RWPE2 (cell line): ENCODE data around the gene NTPCR.

Source experiments
- ATAC-seq: fragments of 200-7000 bp; cut with Tn5 transposase; 3 replicates; pipeline ENCODE4 v1.9.1; 2021; ENCODE audit warnings: low read depth
- DNase-seq: peaks from one replicate; pipeline ENCODE4 v3.0.0-alpha.2; 2020; ENCODE audit warnings: low spot score
- H3K27ac ChIP-seq: fragments of 450-650 bp; 2 replicates; pipeline ENCODE4 v1.5.1; 2017; ENCODE audit warnings: mild to moderate bottlenecking; ENCODE audit not compliant: poor library complexity, severe bottlenecking
- H3K27me3 ChIP-seq: fragments of 250-450 bp; sonication (Bioruptor Pico); 2 replicates; pipeline ENCODE4 v1.5.1; 2021; ENCODE audit warnings: mild to moderate bottlenecking, moderate library complexity; ENCODE audit not compliant: insufficient read depth, poor library complexity, severe bottlenecking
- H3K36me3 ChIP-seq: fragments of 250-450 bp; sonication (Bioruptor Pico); 2 replicates; pipeline ENCODE4 v1.5.1; 2020; ENCODE audit warnings: low read depth, mild to moderate bottlenecking, moderate library complexity
- H3K4me1 ChIP-seq: fragments of 250-450 bp; sonication (Bioruptor Pico); 2 replicates; pipeline ENCODE4 v1.5.1; 2021; ENCODE audit warnings: mild to moderate bottlenecking, moderate library complexity; ENCODE audit not compliant: insufficient read depth, poor library complexity, severe bottlenecking
- H3K4me3 ChIP-seq: fragments of 250-450 bp; sonication (Bioruptor Pico); 2 replicates; pipeline ENCODE4 v1.5.1; 2021; ENCODE audit warnings: mild to moderate bottlenecking, moderate library complexity; ENCODE audit not compliant: severe bottlenecking
- H3K9me3 ChIP-seq: fragments of 250-450 bp; sonication (Bioruptor Pico); 2 replicates; pipeline ENCODE4 v1.5.1; 2021; ENCODE audit warnings: mild to moderate bottlenecking, moderate library complexity; ENCODE audit not compliant: severe bottlenecking
- CTCF ChIP-seq: fragments of 450-650 bp; IDR thresholded peaks from one replicate; pipeline ENCODE4 v1.5.1; 2017; ENCODE audit warnings: mild to moderate bottlenecking, moderate library complexity; ENCODE audit not compliant: poor library complexity, severe bottlenecking

Gene NTPCR

GRCh38 chr1:233005703-233006102 lies 55.3 kb downstream of the NTPCR start:
- Histone ChIP-seq H3K27ac (no peak overlapping the region), H3K4me1 (no peaks in the 10 kb centered on the region), H3K27me3 (no peaks in the 10 kb centered on the region), H3K4me3 (no peak overlapping the region), H3K36me3 (no peaks in the 10 kb centered on the region), H3K9me3 (no peaks in the 10 kb centered on the region)
- DNase-seq = no peak
- peak; percentile 31; the same call in 1 of the 3 replicates for ATAC-seq
- TF ChIP-seq CTCF = no peak

GRCh38 chr1:233006108-233006507 lies 55.7 kb downstream of the NTPCR start:
- TF ChIP-seq CTCF = no peak
- no peak overlapping the region for H3K4me3 ChIP-seq
- H3K4me1 ChIP-seq = no peaks in the 10 kb centered on the region
- H3K36me3 ChIP-seq = no peaks in the 10 kb centered on the region
- H3K27ac ChIP-seq = no peak overlapping the region
- no peaks in the 10 kb centered on the region for H3K9me3 ChIP-seq
- no peak for DNase-seq
- ATAC-seq = no peak
- H3K27me3 ChIP-seq = no peaks in the 10 kb centered on the region

GRCh38 chr1:233006541-233006973 lies 56.1 kb downstream of the NTPCR start:
- no peak for ATAC-seq
- TF ChIP-seq CTCF = no peak
- no peaks in the 10 kb centered on the region for H3K4me1 ChIP-seq
- no peak for DNase-seq
- H3K27ac ChIP-seq = no peak overlapping the region
- H3K9me3 ChIP-seq = no peaks in the 10 kb centered on the region
- no peak overlapping the region for H3K4me3 ChIP-seq
- H3K27me3 ChIP-seq = no peaks in the 10 kb centered on the region
- H3K36me3 ChIP-seq = no peaks in the 10 kb centered on the region

GRCh38 chr1:233010146-233010545 lies 59.7 kb downstream of the NTPCR start:
- DNase-seq (no peak), ATAC-seq (no peak)
- Histone ChIP-seq H3K36me3 (peaks cover 7% of the 10 kb centered on the region; the same call in 1 of the 2 replicates), H3K27ac (no peak overlapping the region), H3K4me3 (no peak overlapping the region), H3K27me3 (no peaks in the 10 kb centered on the region), H3K4me1 (no peaks in the 10 kb centered on the region), H3K9me3 (no peaks in the 10 kb centered on the region)
- no peak for TF ChIP-seq CTCF

- no peak for DNase-seq
- Histone ChIP-seq H3K9me3 (no peaks in the 10 kb centered on the region), H3K36me3 (peaks cover 7% of the 10 kb centered on the region; the same call in 1 of the 2 replicates), H3K27me3 (no peaks in the 10 kb centered on the region), H3K4me1 (no peaks in the 10 kb centered on the region), H3K27ac (no peak overlapping the region), H3K4me3 (no peak overlapping the region)
- ATAC-seq = no peak
- no peak for TF ChIP-seq CTCF
Measured at GRCh38 chr1:233012021-233012420, 61.6 kb downstream of the NTPCR start.
